Skeletal muscle satellite cell (primary cell): ENCODE data around the gene GNAZ.

Experiments
- H3K27me3 ChIP-seq: 2 replicates; pipeline ENCODE4 v1.7.0; 2013; ENCODE audit warnings: low read length; ENCODE audit not compliant: control insufficient read depth, insufficient read depth
- H3K36me3 ChIP-seq: 2 replicates; pipeline ENCODE4 v1.7.0; 2013; ENCODE audit warnings: mild to moderate bottlenecking, control low read depth, low read length; ENCODE audit not compliant: insufficient read depth
- H3K4me1 ChIP-seq: 2 replicates; pipeline ENCODE4 v1.7.0; 2013; ENCODE audit warnings: low read length; ENCODE audit not compliant: control insufficient read depth, insufficient read depth
- H3K4me2 ChIP-seq: 2 replicates; pipeline ENCODE4 v1.7.0; 2013; ENCODE audit warnings: mild to moderate bottlenecking, low read length
- H3K4me3 ChIP-seq: 2 replicates; pipeline ENCODE4 v1.7.0; 2013; ENCODE audit warnings: low read length
- H3K9ac ChIP-seq: 2 replicates; pipeline ENCODE4 v1.7.0; 2013; ENCODE audit warnings: mild to moderate bottlenecking, low read depth, low read length, moderate library complexity
- H3K9me3 ChIP-seq: replicated peaks from 2 replicates; pipeline ENCODE4 v1.7.0; 2013; ENCODE audit warnings: mild to moderate bottlenecking, control low read depth, low read length

The GNAZ gene

DNA sequence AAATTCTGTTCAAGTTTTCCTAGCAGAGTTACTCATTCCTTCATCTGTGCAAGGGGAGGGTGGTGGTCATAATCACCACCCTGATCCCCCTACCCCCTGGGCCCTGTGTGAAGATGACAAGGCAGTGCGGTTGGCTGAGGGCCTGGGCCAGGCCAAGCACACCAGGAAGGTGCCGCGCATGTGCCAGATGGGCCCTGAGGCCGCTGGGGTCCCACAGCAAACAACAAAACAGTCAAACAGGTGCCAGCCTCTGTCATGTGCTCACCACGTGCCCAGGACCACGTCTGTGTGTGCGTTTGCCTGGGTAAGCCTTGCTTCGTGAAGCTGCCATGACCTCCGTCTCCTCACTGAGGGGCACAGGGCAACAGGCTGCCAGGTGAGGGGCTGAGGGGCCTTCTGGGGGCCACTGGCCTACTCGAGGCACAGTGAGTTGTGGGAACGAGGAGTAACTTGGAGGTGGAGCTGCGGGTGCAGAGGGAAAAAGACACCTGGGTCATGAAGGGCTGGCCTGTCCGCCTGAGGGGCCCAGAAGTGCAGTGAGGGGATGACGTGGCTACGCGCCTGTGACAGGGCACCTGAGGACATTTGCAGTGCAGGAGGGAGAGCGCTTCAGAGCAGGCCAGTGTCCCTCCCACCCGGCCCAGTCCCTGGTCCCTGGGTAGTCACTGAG lies 45.6 kb downstream of the GNAZ start:
- H3K4me1 ChIP-seq, result peaks cover 18% of the 10 kb centered on the region
- no peak overlapping the region for H3K4me3 ChIP-seq
- H3K27me3 ChIP-seq, result peaks cover 20% of the 10 kb centered on the region
- H3K36me3 ChIP-seq, result no peaks in the 10 kb centered on the region
- no peaks in the 10 kb centered on the region for H3K9me3 ChIP-seq
- H3K4me2 ChIP-seq, result no peak overlapping the region
- H3K9ac ChIP-seq, result no peak overlapping the region

DNA sequence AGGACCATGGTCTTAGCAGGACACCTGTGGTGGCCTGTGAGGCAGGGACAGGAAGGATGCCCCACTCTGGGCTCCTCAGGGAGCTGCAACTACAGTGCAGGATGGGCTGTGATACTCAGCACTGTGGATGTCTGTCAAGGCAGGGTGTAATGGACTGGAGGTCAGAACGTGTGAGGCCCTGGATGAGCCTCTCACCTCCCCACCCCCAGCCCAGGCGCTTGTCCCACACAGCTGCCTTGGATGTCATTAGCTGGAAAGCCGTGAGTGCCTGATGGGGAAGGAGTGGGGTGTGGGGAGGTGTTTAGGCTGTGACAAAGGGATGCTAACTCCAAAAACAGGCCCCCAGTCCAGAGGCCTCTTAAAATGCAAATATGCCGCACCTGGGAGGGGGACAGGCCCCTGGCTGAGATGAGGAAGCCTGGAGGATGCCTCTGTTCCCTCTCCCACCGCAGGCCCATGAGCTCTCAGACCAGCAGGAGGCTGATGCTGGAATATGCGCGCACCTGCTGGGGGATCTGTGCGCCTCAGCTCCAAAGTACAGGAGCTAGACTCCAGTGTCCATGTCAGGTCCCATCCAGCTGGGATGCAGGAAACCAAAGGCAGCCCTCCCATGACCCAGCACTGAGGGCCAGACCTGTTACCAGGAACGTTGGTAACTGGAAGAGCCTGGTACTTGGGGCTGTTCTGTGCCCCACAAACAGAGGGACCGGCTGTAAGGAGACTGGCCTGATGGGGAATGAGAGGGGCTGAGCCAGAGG lies 46.4 kb downstream of the GNAZ start:
- Histone ChIP-seq H3K9ac (no peak overlapping the region), H3K36me3 (no peaks in the 10 kb centered on the region), H3K9me3 (no peaks in the 10 kb centered on the region), H3K27me3 (peaks cover 24% of the 10 kb centered on the region), H3K4me1 (peaks cover 14% of the 10 kb centered on the region), H3K4me3 (no peak overlapping the region), H3K4me2 (no peak overlapping the region)

DNA sequence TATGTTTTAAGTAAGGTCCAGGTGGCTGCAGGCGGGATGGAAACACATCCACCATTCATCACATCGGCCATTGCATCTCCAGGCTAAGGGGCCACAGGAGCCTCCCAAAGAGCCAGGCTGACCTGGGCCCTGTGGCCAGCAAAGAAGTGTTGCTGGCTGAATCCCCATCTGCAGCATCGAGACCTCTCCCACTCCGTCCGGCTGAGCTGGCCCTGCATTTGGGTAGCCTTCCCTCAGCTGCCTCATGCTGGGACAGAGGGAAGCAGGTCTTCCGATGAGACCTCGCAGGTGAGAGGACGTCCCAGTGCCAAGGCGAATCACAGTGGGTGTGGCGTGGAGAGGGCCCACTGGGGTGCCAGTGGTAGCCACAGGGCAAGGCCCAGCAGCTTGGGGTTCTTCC lies 47.0 kb downstream of the GNAZ start:
- H3K9ac ChIP-seq, result no peak overlapping the region
- H3K9me3 ChIP-seq, result no peaks in the 10 kb centered on the region
- no peaks in the 10 kb centered on the region for H3K36me3 ChIP-seq
- H3K27me3 ChIP-seq, result peaks cover 27% of the 10 kb centered on the region
- peaks cover 13% of the 10 kb centered on the region for H3K4me1 ChIP-seq
- H3K4me3 ChIP-seq, result no peak overlapping the region
- H3K4me2 ChIP-seq, result no peak overlapping the region

DNA sequence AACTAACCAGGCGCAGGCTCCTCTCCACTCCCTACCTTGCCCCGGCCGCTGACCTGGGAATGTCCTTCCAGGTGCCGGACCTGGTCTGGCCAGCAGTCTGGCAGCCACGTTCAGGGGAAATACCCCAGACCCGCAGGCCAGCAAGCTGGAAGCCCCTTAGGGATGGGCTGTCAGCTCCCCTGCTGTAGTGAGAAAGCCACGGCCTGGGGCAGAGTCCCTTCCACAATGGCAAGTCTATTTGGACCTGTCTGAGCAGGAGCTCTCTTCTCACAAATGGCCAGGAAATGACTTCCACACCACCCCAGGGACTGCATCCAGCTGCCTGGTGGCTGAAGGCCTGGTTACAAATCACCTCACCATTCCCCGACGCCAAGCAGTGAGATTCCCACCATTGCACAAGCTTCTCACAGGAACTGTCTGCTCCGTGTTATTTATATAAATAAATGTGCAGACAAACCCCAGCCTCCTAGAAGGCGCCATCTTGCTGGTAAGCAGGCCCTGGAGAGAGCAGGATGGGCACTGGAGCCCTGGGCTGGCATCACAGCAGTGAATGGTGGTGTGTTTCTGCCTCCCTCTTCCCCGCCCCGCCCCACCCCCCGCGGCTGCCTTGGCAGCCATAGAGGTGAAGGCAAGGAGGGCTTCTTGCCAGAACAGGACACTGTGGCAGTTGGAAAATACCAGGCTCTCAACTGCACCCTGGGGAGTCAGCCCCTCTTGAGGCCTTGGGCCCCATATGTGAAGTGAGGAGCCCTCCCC lies 47.8 kb downstream of the GNAZ start:
- no peak overlapping the region for H3K9ac ChIP-seq
- no peak overlapping the region for H3K4me3 ChIP-seq
- no peak overlapping the region for H3K4me2 ChIP-seq
- H3K36me3 ChIP-seq, result no peaks in the 10 kb centered on the region
- H3K9me3 ChIP-seq, result no peaks in the 10 kb centered on the region
- H3K27me3 ChIP-seq, result peaks cover 27% of the 10 kb centered on the region
- H3K4me1 ChIP-seq, result peaks cover 6% of the 10 kb centered on the region

DNA sequence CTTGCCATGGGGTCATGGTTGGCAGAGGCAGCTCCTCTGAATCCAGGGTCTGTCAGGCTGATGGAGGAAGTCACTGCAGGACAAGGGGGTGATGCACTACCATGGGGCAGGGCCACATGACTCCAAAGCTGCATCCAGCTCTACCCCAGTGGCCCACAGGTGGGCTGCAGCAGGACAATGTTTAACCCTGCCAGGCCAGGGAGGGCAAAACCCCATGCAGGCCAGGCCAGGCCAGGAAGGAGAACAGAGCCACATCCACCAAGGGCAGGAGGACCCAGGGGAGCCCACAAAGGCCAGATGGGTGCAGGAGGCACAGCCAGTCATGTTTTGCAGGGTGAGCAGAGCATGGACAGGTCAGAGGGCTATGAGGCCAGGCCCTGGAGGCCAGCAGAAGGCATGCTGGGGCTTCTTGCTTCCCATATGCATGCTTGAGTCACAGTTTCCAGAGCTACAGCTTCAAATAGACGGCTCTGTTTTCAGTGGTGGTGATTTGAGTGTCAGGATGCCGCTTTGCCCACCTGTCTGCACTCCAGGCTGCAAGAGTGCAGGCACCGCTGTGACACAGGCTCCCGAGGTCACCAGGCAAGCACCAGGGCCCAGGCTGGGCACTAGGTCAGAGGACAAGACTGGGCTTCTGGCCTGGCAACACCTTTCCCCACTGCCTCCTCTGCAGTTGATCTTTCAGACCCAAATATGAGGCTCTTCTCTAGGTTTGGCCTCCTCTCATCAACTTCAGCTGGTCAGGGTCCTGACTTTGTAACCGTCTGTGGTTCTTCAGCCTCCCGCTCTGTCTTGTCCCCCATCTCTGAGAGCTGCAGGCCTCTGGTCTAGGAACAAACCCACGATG lies 48.6 kb downstream of the GNAZ start:
- H3K4me3 ChIP-seq, result no peak overlapping the region
- H3K4me1 ChIP-seq, result no peaks in the 10 kb centered on the region
- H3K9ac ChIP-seq, result no peak overlapping the region

DNA sequence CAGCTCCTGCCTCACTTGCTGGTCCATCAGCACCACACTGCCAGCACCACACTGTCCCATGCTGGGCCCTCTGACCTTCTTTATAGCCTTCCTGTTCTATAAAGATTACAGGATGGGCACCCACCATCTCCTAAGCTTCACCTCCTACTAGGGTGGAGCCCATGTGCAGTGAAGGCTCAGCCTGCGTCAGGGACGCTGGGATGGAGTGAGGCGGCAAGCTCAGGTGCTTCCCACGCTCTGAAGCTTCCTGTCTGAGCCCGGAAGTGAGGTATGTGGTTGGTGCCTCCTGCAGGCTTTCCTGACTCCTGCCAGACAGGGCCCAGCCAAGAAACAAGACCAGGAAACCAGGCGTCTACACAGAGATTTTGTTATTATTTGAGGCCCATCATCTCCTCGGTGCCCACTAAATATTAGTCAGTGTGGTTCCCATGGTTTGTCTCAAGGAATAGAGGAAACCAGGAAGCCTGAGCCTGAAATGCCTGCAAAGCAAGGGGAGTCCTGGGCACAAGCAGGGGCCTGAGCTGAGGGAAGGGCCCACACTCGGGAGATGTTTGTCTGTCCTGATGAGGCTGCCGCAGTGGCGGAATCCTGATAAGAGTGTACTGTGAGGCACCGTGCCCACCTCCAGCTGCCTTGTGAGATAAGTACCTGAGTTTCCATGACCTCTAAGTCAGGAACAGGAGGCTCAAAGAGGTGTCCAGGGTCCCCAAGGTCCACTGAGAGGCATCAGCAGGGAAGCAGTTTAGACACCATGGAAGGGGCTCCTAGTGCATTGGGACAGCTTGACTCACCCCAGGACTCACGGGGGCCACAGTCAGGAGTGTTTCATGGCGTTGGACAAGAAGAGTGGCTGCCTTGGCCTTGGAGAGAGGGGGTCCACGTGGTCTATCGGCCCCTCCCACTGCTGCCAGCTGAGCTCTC lies 49.4 kb downstream of the GNAZ start:
- Histone ChIP-seq H3K4me2 (no peak overlapping the region), H3K27me3 (peaks cover 23% of the 10 kb centered on the region), H3K9me3 (no peaks in the 10 kb centered on the region), H3K36me3 (no peaks in the 10 kb centered on the region), H3K4me1 (no peaks in the 10 kb centered on the region), H3K9ac (no peak overlapping the region), H3K4me3 (no peak overlapping the region)

More for the DNA sequence above, 48.6 kb downstream of the GNAZ start:
- Histone ChIP-seq H3K36me3 (no peaks in the 10 kb centered on the region), H3K4me2 (no peak overlapping the region), H3K9me3 (no peaks in the 10 kb centered on the region), H3K27me3 (peaks cover 28% of the 10 kb centered on the region)

DNA sequence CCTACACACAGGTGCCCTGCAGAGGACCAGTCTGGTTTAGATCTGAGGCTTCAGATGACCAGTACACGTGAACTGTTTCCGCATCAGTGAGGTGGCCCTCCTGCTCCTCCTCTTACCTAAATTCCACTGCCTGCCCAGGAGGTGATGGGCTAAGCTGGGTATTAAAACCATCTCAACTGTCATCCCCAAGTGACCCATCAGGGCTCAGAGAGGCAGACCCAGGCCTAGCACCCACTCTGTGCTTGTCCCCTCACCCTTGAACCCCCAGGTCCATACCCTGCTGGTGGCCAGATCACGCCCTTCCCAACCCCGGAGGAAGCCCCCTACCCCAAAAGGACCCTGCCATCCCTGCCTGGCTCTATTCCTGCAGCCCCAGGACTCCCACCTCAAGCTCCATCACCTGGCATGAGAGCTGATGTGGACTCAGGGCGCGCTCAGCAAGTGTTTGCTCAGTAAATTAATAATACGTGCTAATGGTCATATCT lies 50.1 kb downstream of the GNAZ start:
- Histone ChIP-seq H3K9me3 (no peaks in the 10 kb centered on the region), H3K4me2 (no peak overlapping the region), H3K36me3 (no peaks in the 10 kb centered on the region), H3K4me1 (no peaks in the 10 kb centered on the region), H3K9ac (no peak overlapping the region), H3K4me3 (no peak overlapping the region), H3K27me3 (peaks cover 23% of the 10 kb centered on the region)

DNA sequence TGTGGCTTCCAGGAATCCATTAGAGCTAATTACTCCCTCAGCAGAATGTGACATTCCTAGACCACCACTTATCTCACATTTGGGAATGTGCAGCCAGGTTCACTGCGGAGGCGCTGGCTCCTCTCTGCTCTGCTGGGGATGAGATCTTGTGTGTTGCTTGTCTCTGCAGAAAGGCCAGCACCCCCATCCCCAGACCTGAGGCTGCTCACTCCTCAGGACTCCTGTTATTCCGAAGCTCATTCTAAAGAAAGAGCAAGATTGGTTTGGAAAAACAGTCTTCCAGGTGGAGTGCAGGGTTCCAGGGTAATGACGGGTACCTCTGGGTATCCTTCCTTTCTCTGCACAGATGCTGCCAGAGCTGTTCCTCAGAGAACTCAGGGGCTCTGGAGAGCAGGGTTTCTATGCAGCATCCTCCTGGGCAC lies 50.7 kb downstream of the GNAZ start:
- H3K36me3 ChIP-seq, result no peaks in the 10 kb centered on the region
- peaks cover 26% of the 10 kb centered on the region for H3K27me3 ChIP-seq
- H3K9me3 ChIP-seq, result no peaks in the 10 kb centered on the region
- H3K9ac ChIP-seq, result no peak overlapping the region
- no peak overlapping the region for H3K4me3 ChIP-seq
- H3K4me2 ChIP-seq, result no peak overlapping the region
- no peaks in the 10 kb centered on the region for H3K4me1 ChIP-seq

DNA sequence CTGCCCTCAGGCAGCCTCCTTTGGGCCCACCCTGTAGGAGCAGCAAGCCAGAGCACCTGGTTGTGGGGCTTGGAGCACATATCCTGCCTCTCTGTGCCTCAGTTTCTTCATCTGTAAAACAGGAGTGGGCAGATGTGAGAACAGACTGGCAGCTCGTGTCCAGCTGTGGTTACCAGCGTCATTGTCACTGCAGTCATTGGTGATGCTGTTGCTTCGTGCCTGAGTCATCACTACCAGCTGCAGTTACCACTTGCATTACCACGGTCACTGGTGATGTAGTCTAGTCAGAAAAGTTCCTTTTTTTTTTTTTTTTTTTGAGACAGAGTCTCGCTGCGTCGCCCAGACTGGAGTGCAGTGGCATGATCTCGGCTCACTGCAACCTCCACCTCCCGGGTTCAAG lies 51.1 kb downstream of the GNAZ start:
- no peaks in the 10 kb centered on the region for H3K36me3 ChIP-seq
- no peak overlapping the region for H3K4me2 ChIP-seq
- no peak overlapping the region for H3K9ac ChIP-seq
- H3K4me1 ChIP-seq, result no peaks in the 10 kb centered on the region
- peaks cover 30% of the 10 kb centered on the region for H3K27me3 ChIP-seq
- H3K4me3 ChIP-seq, result no peak overlapping the region
- no peaks in the 10 kb centered on the region for H3K9me3 ChIP-seq

DNA sequence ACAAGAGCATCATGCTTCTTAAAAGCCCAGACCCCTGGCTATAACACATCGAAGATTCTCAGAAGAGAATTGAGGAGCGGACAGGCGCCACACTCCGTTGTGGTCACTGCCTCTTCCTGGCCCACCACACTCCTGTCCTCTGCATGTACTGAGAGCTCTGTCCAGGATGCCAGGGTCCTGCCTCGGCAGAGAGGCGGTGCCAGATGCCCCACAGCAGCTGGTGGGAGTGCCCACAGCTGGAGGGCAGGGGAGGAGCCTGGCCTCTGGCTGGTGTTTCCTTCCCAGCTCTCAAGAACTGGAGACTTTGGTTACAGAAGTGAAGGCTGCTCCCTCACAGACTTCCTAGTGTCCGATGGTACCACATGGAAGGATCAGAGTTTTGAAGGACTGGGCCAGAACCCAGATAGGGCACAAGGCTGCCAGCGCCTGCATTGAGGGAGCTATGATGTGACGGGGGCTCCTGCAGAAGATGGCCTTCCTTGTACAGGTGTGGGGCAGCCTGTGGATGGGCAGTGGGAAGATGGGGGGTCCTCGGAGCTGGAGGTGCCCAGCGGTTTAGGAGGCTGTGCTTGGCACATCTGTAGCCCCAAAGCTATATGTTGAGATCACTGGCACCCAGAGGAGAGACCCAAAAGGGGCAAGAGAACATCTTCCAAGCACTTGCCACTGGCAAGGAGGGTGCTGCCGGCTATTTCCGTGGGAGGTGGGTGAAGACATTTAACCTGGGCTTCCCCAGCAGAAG lies 52.1 kb downstream of the GNAZ start:
- Histone ChIP-seq H3K9ac (no peak overlapping the region), H3K4me1 (no peaks in the 10 kb centered on the region), H3K36me3 (no peaks in the 10 kb centered on the region), H3K9me3 (no peaks in the 10 kb centered on the region), H3K27me3 (peaks cover 33% of the 10 kb centered on the region), H3K4me2 (no peak overlapping the region), H3K4me3 (no peak overlapping the region)
